Central memory CD4-positive, alpha-beta T cell (primary cell): Measurements from ENCODE around the gene SLC15A4.
"Not testable (repeated sequence)": the region's sequence is repeated elsewhere in the genome, so short reads cannot be mapped to it uniquely, and the experiment has no call there.

ENCODE experiments used
- DNase-seq: peaks from one replicate; pipeline ENCODE4 v3.0.0; 2022

The SLC15A4 gene

GRCh38 chr12:128813392-128813791 lies 10.4 kb downstream of the SLC15A4 start:
- no peak for DNase-seq

- DNase-seq, result no peak
Observed at GRCh38 chr12:128811806-128812205, 12.0 kb downstream of the SLC15A4 start.

GRCh38 chr12:128810182-128811127 lies 13.3 kb downstream of the SLC15A4 start:
- DNase-seq, result no peak

GRCh38 chr12:128808651-128809050 lies 15.1 kb downstream of the SLC15A4 start:
- DNase-seq, result no peak

- DNase-seq, result no peak
Observed at GRCh38 chr12:128807161-128807724, 16.5 kb downstream of the SLC15A4 start.

- no peak for DNase-seq
Observed at GRCh38 chr12:128806573-128806972, 17.2 kb downstream of the SLC15A4 start.

GRCh38 chr12:128805406-128805805 lies 18.4 kb downstream of the SLC15A4 start:
- not testable (repeated sequence) for DNase-seq

- DNase-seq, result no peak
Observed at GRCh38 chr12:128804762-128805161, 19.0 kb downstream of the SLC15A4 start.

- DNase-seq, result no peak
Observed at GRCh38 chr12:128803788-128804187, 20.0 kb downstream of the SLC15A4 start.

GRCh38 chr12:128802756-128803155 lies 21.0 kb downstream of the SLC15A4 start:
- DNase-seq, result no peak

- DNase-seq, result no peak
Observed at GRCh38 chr12:128801879-128802391, 21.8 kb downstream of the SLC15A4 start.

GRCh38 chr12:128800606-128801005 lies 23.2 kb downstream of the SLC15A4 start:
- DNase-seq, result no peak

- no peak for DNase-seq
Observed at GRCh38 chr12:128798571-128799341, 25.0 kb downstream of the SLC15A4 start.

GRCh38 chr12:128797119-128798118 lies 26.3 kb downstream of the SLC15A4 start:
- no peak for DNase-seq

- no peak for DNase-seq
Observed at GRCh38 chr12:128796439-128797118, 27.2 kb downstream of the SLC15A4 start.

- no peak for DNase-seq
Observed at GRCh38 chr12:128795530-128796361, 28.0 kb downstream of the SLC15A4 start.

- DNase-seq, result no peak
Observed at GRCh38 chr12:128794661-128795529, 28.9 kb downstream of the SLC15A4 start.

GRCh38 chr12:128793701-128794100 lies 30.1 kb downstream of the SLC15A4 start:
- no peak for DNase-seq

- no peak for DNase-seq
Observed at GRCh38 chr12:128792881-128793280, 30.9 kb downstream of the SLC15A4 start.
